ENCODE measurements around the gene SPTSSA.
"Not testable (repeated sequence)": the region's sequence is repeated elsewhere in the genome, so short reads cannot be mapped to it uniquely, and the experiment has no call there.

Gene SPTSSA

DNA sequence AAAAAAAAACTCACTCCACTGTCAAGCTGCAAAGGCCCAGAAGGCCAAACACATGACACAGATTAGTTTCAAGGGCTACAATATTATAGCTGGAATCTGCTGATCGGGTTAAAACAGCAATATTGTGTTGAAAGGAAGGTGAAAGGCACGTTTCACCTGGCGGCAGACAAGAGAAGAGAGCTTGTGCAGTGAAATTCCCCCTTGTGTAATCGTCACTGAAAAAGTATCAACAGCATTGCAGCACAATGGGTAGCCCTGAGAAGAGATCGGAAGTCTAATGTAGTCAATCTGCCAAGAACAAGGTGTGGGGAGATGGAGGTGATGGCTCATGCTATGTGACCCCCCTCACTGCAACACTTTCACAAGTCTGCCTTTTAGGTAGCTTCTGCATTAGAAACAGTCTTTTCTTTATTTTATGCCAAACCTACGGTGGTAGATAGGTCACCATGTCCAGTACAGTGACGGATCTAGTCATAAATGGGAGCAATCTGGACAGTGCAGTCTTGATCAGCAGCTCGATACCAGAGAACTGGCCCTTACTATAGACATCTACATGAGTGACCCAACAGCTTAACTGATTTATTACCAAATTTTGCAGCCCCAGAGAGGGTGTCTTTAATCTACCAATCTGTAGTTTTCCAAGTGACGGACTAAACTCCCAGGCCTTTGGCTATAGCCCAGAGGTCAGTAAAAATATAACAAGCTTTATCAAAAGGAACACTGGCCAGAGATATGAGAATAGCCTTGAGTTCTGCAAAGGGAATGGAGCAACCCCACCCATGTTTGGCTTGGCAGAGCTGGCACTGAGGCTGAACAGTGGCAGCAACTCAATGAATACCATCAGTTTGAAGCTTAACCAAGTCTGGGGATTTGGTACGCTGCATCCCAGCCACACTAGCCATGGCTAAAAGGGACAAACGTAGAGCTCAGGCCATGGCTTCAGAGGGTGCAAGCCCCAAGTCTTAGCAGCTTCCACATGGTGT, 35.4 kb downstream of the SPTSSA start:
- DNase-seq, result no peak

DNA sequence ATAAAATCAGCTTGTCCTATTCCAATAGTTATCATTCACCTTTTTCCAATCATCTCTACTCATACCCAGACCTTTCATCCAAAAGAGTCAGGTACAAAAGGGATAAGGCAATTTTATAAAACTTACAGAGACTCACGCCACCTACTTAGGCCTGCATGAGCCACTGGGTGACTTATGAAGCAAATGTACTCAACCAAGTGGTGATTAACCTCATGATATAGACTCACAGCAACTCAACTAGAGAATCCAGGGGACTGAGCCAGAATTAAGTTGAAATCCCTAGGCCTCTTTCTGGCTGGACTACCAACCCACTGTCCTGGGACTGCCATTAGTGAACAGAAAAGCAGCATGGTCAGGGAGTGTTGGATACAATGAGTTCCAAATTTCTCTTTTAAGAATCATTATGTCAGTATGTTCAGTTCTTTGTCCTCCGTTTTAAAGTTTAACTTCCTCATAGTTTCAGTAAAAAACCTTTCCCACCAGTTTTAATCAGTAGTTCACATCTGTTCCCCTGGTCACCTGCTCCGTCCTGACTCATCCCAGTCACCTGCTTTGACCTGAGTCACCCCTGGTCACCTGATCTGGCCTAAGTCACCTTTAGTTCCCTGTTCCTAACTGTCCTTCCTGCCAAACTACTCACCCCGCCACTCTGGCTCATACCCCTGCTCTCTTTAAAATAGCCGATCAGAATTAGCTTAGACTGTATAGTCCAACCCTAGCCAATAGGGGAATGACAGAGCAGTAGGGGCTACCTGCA, 36.8 kb downstream of the SPTSSA start:
- DNase-seq, result no peak

DNA sequence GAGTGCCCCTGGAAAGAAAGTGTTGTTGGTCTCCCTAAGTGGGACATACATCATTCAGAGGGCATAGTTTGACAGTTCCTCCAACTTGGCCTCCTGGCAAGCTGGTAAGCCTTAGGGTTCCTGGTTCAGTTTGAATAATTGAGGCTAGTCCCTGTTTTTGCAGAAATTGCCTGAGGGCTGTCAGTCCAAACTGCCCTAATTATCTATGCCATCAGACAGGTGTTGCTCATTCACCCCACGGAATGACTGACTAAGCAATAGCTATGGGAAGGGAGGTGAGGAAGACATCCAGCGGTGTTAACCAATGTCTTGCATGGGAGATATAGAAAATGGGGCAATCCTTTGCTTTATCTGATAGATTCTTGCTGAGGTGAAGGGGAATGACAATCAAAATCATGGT, 37.6 kb downstream of the SPTSSA start:
- DNase-seq, result no peak

DNA sequence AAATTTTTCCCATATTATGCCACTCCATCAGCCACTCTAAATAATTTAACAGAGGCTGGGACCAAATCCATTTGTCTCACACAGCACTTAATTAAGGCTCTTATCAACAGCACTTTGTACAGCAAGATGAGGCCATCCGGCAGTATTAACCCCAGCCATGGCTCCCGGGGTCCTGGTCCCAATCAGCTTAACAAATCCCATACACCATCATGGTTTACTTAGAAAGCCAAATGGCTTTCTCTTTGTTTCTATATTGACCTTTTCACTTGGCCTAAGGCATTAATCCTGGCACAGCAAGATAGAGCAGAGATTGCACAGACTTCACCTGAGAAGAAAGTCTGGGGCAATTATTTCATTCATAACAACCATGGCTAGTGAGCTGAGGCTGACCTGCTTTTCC, 38.6 kb downstream of the SPTSSA start:
- DNase-seq, result no peak

DNA sequence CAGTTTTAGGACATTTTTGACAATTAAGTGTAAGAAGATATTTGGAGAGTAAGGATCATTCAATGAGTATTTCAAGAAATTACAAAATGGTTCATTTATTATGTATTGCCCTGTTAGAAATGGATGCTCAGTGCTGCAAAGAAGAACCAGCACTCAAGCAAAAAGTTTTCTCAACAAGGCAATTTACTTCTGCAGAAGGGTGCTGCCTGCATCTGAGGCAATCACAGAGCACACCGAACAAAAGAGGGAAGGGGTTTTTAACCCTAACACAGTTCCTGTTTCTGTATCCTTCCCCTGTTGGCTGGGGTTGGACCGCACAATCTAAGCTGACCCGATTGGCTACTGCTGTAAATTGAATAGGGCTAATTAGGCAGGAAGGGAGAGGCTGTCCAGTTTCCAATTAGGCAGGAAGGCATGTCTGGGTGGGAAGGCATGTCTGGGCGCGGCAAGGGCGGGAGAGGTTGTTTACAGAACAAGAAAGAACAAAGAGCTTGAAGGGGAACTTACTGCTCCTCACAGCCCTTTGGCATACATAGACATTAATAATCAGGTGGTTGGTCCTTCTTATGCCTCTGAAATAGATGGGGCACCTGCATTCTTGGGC, 41.4 kb downstream of the SPTSSA start:
- DNase-seq, result no peak

DNA sequence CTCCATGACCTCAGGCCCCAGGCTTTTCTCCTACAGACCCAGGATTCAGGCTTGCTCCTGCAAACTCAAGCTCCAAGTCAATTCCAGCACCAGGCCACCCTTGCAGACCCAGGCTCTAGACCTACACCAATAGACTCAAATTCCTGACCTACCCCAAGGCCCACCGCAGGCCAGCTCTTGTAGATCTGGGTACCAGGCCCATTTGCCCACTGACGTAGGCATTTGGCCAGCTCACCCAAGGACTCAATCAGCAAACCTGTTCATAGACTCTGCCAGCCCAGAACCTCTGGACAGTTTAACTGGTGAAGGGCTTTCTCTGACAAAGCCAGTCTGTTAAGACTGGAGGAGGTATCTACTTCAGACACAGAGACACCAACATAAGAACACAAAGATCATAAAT, 52.3 kb downstream of the SPTSSA start:
- no peak for DNase-seq

DNA sequence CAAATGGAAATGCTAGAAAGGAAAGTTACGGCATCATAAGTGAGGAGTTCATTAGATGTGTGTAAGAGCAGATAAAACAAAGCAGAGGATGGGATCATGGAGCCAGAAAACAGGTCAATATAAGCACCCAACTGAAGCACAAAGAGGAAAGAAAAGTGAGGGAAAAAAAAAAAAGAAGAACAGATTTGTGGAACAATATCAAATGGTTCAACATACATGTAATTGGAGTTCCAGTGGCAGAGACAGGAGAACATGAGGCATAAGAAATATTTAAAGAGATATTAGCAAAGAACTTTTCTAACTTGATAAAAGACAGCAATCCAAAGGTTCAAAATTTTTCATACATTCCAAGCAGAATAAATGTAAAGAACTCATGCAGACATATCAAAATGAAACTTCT, 54.1 kb downstream of the SPTSSA start:
- no peak for DNase-seq

DNA sequence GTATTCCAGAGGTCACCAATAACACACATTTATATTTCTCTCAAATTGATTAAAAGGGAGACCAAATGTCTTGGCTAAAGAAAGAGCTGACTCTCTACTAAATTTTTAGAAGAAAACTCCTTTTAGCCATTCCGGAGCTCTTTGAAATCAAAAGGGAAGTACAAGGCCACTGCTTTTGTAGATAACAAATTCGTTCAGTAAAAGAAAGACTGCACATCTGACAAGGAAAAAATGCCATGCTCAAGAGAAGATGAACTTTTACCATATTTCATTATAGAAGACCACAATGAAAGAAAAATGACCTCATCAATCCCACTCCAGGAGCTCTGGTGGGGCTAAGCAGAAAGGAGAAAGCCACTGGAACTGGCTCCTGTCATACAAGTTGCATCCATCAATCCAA, 57.6 kb downstream of the SPTSSA start:
- no peak for DNase-seq

DNA sequence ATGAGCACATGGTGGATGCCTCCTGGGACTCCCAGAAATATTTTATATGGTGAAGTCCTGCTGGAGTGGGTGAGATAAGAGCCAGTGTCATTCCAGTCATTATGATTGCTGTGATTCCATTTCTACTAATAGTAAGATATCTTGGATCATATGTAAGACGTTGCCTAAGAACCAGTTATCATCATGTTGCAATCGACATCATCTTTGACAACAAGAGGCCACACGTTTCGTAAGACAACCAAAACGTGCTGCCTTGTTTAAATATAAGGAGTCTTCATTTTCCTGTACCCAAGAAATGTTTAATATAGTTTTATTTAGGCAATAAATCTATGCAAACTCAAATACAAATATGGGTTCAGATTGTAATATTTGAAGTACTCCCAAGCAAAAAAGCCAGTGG, 58.4 kb downstream of the SPTSSA start:
- no peak for DNase-seq

DNA sequence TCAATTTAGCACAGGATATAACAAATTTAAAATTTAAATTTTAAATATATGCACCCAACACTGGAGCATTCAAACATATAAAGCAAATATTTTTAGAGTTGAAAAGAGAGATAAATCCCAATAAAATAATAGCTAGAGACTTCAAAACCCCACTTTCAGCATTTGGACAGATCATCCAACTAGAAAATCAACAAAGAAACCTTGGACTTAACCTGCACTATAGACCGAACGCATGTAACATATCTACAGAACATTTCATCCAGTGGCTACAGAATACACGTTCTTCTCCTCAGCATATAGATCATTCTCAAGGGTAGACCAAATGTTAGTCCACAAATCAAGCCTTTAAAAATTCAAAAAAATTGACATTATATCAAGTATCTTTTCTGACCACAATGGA, 64.0 kb downstream of the SPTSSA start:
- DNase-seq, result no peak

DNA sequence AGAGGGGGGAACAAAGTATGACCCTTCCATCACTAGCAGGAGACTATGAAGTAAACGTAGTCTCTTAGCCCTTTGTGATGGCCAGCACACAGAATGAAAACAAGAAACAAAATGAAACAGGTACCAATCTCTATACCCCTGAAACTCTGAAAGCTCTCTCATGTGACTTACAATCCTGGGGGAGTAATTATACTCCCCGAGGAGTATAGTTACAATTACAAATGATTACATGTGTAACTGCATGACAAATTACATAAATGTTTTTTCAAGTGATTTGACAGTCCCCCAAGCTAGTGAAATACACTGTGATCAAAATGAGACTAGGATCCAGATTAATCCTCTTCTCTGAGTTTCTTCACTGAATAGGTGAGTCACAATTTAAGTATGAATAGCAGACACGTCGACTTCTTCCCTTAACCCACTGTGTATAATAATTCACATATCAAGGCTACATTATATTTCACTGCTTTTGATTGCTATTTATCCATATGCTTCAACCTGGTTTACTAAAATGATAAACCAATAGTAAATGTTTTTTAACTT, 74.0 kb downstream of the SPTSSA start:
- DNase-seq, result no peak

DNA sequence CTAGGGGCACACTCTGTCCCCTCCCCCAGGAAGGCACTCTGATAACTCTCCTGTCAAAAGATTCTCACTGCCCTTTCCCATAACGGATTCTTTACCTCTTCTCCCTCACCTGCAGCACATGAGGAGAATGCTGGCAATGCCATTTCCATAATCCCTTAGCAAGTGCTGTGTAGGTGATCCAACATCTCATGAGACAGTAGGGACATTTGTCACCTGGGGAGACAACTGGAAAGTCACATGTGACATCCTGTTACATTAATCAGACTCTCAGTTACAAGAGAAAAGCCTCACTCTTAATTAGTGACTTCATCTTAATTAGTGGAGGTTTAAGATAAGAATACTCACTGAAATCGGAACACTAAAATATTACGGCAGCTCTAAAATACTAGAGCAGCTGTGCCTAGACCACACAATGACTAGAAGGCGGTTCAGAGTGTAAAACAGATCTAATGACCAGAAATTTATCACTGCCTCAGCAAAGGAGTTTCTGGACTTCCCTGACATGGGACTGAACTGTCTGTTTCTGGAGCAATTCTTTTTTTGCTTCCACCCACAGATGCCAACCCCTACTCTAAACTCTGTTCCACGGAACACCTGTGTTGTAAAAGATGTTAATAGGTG, 75.1 kb downstream of the SPTSSA start:
- DNase-seq, result no peak

DNA sequence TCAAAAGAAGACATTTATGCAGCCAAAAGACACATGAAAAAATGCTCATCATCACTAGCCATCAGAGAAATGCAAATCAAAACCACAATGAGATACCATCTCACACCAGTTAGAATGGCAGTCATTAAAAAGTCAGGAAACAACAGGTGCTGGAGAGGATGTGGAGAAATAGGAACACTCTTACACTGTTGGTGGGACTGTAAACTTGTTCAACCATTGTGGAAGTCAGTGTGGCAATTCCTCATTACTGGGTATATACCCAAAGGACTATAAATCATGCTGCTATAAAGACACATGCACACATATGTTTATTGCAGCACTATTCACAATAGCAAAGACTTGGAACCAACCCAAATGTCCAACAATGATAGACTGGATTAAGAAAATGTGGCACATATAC, 76.2 kb downstream of the SPTSSA start:
- not testable (repeated sequence) for DNase-seq

DNA sequence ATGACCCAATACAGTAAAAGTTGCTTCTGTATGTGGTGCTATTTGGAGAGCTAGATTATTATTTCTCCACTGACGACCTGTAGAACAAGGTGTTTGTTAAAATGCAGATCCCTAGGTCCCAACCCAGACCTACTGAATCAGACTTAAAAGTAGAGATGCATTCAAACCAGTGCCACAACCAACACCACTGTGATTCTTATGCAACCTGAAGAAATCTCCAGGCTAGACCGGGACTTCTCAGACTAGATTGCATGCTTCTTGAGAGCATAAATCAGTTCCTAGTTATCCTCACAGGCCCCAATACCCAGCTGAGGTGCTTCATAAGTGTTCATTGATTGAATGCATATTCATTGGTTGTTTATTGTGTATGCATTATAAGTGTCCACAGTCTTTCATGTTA, 78.2 kb downstream of the SPTSSA start:
- no peak for DNase-seq

Measured in NCI-H2029 treated with DMSO at 0.1 percent for 48 hours (cell line).